Mammary epithelial cell (primary cell): ENCODE data around the gene FLACC1.

Source experiments
- EZH2 ChIP-seq: IDR thresholded peaks from 2 replicates; pipeline ENCODE4 v1.6.1; 2012; ENCODE audit warnings: low read length, inconsistent platforms, borderline replicate concordance
- TF ChIP-seq, protein P1 (sequence below), 2 donors: IDR thresholded peaks in 1 of 2; conservative IDR thresholded peaks in 1 of 2; 2 replicates each; pipeline ENCODE4 v1.5.1; 2011 to 2012; ENCODE audit warnings: inconsistent platforms in 2 of 2, low read length in 2 of 2, mild to moderate bottlenecking in 2 of 2, control low read depth in 1 of 2, low read depth in 1 of 2; ENCODE audit not compliant: insufficient read depth in 1 of 2; ENCODE audit errors: extremely low read depth in 1 of 2

DNA sequence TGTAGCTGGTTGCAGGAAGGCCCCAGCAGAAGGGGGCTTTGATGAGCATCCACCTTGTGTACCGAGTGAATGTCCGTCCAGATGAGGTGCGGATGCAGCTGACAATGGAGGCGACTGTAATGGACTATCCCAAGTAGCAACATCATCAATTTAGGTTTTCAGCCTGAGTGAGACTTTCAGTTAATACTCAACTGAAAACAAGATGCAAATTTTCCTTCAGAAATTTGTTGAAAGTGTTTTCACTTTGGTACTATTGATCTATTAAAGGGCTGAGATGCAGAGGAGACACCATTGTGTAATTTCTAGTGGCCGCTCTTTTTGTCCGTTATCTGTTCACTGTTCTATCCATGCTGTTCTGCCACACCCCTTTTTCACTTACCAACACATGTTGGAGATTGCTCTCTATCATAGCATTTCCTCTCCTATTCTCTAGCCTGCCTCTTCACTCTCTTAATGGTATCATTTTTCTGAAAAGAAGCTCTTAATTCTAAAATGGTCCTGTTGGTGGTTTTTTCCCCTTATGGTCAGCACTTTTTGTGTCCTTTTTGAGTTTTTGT, 108.8 kb downstream of the FLACC1 start:
- TF ChIP-seq, protein P1, sequence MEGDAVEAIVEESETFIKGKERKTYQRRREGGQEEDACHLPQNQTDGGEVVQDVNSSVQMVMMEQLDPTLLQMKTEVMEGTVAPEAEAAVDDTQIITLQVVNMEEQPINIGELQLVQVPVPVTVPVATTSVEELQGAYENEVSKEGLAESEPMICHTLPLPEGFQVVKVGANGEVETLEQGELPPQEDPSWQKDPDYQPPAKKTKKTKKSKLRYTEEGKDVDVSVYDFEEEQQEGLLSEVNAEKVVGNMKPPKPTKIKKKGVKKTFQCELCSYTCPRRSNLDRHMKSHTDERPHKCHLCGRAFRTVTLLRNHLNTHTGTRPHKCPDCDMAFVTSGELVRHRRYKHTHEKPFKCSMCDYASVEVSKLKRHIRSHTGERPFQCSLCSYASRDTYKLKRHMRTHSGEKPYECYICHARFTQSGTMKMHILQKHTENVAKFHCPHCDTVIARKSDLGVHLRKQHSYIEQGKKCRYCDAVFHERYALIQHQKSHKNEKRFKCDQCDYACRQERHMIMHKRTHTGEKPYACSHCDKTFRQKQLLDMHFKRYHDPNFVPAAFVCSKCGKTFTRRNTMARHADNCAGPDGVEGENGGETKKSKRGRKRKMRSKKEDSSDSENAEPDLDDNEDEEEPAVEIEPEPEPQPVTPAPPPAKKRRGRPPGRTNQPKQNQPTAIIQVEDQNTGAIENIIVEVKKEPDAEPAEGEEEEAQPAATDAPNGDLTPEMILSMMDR (conservative IDR thresholded peaks at IDR 0.05 in 1 of 2, IDR thresholded peaks at IDR 0.05 in 1 of 2; ENCODE audit: extremely low read depth in 1 of 2, insufficient read depth in 1 of 2, low read depth in 1 of 2, low read length in 2 of 2): no peak
- TF ChIP-seq EZH2: no peak
